Measurements from ENCODE around the gene TNNC1. TPM values are rescaled to one million over a fixed set of nuclear protein-coding genes. Genes with fewer than 3 reads are reported as not detected.
A peak's percentile ranks its signal among the peaks of the same experiment; 100 is the strongest.

The TNNC1 gene
- total and polyA plus RNA-seq, 3 experiments from 2014 or later: 2.2 to 2.3 TPM; not detected in 1

DNA sequence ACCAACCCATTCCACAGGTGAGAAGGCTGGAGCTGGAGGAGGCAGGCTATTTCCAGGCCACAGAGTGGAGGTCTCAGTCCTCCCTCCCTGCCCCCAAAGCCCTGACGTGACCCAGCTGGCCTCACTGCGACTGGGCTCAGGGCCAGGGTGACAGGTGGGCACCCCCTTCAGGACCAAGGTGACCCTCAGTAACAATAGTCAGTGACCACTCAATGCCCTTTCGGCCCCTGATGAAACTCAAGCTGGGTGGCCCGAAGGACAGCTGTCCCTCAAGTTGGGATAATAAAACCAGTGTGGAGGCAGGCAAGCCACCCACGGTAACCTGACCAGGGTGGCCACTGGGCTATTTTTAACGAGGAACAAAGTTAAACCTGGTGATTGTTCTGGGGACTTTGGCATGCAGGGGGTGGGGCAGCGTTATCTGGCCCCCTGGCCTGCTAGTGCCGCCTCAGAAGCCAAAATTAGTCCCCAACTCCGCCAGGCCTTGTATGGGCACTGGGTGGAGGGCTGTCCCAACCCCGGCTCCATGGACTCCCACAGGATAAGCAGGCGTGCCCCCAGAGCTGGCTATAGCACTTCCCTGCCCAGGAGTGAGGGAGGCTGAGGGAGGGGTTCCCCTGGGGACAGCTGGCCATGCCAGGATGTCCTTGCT is 1.1 kb downstream of the TNNC1 start:
- DNase-seq: no peak
- ChIA-PET CTCF (interaction anchor here (1.0 to 1.2 kb wide), 3 partner anchors 9 to 40 kb away, joined by 3 to 8 read pairs (median 4); no protein-coding TSS in a partner anchor), POLR2A (interaction anchor here (0.5 kb wide), 1 partner anchor 202 kb away, joined by 6 read pairs; no protein-coding TSS in a partner anchor)
- H3K36me3 ChIP-seq (ENCODE audit: insufficient read depth, low read length): no peaks in the 10 kb centered on the region
- Mint-ChIP-seq H3K9me3 (no peaks in the 10 kb centered on the region), H3K4me3 (peak overlapping the region in 1 of 7 donors; percentile 27), H3K4me1 (peaks cover 27 to 41% (median 29%) of the 10 kb centered on the region in 3 donors), H3K36me3 (peaks cover 0 to 19% (median 0%) of the 10 kb centered on the region in 3 donors), H3K27ac (peak overlapping the region in 3 of 8 donors; percentile 57 to 68 (median 66)), H3K27me3 (no peaks in the 10 kb centered on the region)
- H3K4me3 ChIP-seq (ENCODE audit: low read length): no peak overlapping the region
- H3K27ac ChIP-seq (ENCODE audit: low read depth, low read length): no peak overlapping the region
- no peaks in the 10 kb centered on the region for H3K9me3 ChIP-seq (ENCODE audit: low read length)
- peaks cover 28% of the 10 kb centered on the region for H3K4me1 ChIP-seq (ENCODE audit: insufficient read depth, low read length)
- H3K27me3 ChIP-seq (ENCODE audit: insufficient read depth, low read length, poor library complexity, severe bottlenecking): no peaks in the 10 kb centered on the region

DNA sequence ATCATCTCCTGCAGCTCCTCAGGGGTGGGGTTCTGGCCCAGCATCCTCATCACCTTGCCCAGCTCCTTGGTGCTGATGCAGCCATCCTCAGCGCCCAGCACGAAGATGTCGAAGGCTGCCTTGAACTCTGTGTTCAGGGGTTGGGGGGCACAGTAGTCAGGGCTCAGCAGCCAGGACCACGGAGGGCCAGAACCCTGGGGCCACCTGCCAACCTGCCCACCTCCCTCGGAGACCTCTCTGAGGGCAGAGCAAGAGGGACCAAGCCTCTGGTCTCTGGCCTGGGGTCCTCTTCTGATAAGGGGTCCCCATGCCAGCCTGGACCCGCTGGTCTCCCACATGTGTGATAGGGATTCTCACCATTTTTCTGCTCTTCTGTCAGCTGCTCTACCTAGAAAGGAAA is 1.7 kb downstream of the TNNC1 start:
- CTCF ChIA-PET: interaction anchor here (0.9 to 1.2 kb wide), 4 partner anchors 10 to 40 kb away, joined by 3 to 8 read pairs (median 4); no protein-coding TSS in a partner anchor
- Histone ChIP-seq H3K4me3 (ENCODE audit: low read length) (no peak overlapping the region), H3K27ac (ENCODE audit: low read depth, low read length) (no peak overlapping the region), H3K4me1 (ENCODE audit: insufficient read depth, low read length) (peaks cover 25% of the 10 kb centered on the region), H3K36me3 (ENCODE audit: insufficient read depth, low read length) (no peaks in the 10 kb centered on the region), H3K27me3 (ENCODE audit: insufficient read depth, low read length, poor library complexity, severe bottlenecking) (no peaks in the 10 kb centered on the region), H3K9me3 (ENCODE audit: low read length) (no peaks in the 10 kb centered on the region)
- H3K4me1 Mint-ChIP-seq: peaks cover 23 to 36% (median 25%) of the 10 kb centered on the region in 3 donors
- H3K4me3 Mint-ChIP-seq: no peak overlapping the region
- POLR2A ChIA-PET: interaction anchor here (0.5 to 0.6 kb wide), 2 partner anchors 40 to 201 kb away, joined by 3 to 6 read pairs; no protein-coding TSS in a partner anchor
- DNase-seq: no peak
- H3K9me3 Mint-ChIP-seq: no peaks in the 10 kb centered on the region
- H3K27ac Mint-ChIP-seq: peak overlapping the region in 1 of 8 donors; percentile 23
- H3K27me3 Mint-ChIP-seq: no peaks in the 10 kb centered on the region
- H3K36me3 Mint-ChIP-seq: peaks cover 0 to 14% (median 0%) of the 10 kb centered on the region in 3 donors

DNA sequence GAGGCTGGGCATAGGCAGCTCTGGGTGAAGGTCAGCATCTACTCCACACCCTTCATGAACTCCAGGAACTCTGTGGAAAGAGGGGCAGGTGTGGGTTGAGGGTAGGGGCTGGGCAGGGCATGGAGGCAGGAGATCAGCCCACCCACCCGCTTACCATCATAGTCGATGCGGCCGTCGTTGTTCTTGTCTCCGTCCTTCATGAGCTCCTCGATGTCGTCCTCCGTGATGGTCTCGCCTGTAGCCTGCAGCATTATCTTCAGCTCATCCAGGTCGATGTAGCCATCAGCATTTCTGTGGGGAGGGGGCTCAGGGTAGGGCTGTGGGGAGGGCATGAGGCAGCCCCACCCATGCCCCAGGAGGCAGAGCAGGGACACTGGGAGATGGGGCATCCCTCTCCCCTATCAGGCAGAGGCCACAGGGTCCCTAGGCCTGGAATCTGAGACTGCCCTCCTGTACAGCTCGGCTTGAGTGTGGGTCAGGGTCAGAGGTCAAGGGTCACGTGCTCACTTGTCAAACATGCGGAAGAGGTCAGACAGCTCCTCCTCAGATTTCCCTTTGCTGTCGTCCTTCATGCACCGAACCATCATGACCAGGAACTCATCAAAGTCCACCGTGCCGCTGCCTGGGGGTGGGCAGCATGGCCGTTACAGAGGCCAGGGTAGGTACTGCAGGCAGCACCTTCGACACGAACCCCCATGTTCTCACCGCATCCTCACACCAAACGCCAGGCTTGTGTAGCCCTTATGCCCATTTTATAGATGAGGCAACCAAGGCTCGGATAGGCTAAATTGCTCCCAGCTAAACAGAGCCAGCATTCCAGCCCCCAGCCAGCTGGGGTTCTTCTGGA is 2.4 kb downstream of the TNNC1 start:
- POLR2A ChIA-PET: interaction anchor here (0.6 kb wide), 1 partner anchor 39 kb away, joined by 3 read pairs; no protein-coding TSS in a partner anchor
- H3K9me3 Mint-ChIP-seq: no peaks in the 10 kb centered on the region
- peaks cover 21 to 34% (median 24%) of the 10 kb centered on the region in 3 donors for H3K4me1 Mint-ChIP-seq
- peaks cover 24% of the 10 kb centered on the region for H3K4me1 ChIP-seq (ENCODE audit: insufficient read depth, low read length)
- H3K27ac ChIP-seq (ENCODE audit: low read depth, low read length): no peak overlapping the region
- no peaks in the 10 kb centered on the region for H3K27me3 Mint-ChIP-seq
- H3K27ac Mint-ChIP-seq: peak overlapping the region in 2 of 8 donors; percentile 23 to 71
- H3K36me3 Mint-ChIP-seq: peaks cover 0 to 11% (median 0%) of the 10 kb centered on the region in 3 donors
- no peaks in the 10 kb centered on the region for H3K27me3 ChIP-seq (ENCODE audit: insufficient read depth, low read length, poor library complexity, severe bottlenecking)
- H3K4me3 Mint-ChIP-seq: peak overlapping the region in 1 of 7 donors; percentile 48
- DNase-seq: no peak
- H3K4me3 ChIP-seq (ENCODE audit: low read length): no peak overlapping the region
- H3K36me3 ChIP-seq (ENCODE audit: insufficient read depth, low read length): no peaks in the 10 kb centered on the region
- no peaks in the 10 kb centered on the region for H3K9me3 ChIP-seq (ENCODE audit: low read length)
- CTCF ChIA-PET: interaction anchor here (0.9 to 1.2 kb wide), 4 partner anchors 10 to 39 kb away, joined by 3 to 6 read pairs (median 4); no protein-coding TSS in a partner anchor

DNA sequence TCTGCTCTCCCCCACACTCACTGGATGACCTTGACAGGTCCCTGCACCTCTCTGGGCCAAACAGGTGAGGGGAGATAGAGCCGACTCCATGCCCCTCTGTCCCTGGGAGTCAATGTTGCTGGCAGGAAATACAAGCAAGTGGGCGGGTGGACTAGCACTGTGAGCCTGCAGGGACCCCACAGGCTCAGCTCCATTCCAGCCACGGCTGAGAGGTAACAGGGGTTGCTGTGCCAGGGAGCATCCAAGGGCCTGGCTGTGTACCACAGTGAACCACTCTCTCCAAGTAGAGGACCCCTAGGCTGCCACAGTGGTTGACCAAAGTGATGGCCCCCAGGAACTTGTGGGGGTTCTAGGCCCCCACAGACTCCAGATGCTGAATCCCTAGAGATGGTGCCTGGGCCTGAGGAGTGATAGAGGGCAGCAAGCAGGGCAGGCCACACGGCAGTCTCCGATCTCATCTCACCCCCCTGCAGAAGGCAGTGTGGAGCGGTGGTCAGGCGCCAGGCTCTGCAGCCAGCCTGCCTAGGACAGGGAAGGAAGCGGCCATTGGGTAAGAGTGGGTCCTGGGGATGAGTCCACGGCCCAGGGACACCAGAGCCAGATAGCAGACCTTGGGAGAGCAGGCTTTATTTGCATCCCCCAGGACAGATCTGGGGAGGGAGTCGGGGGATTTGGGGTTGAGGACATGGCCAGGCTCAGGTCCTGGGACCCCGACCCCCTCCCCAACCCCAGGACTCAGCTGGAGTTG is 3.2 kb downstream of the TNNC1 start:
- no peak for DNase-seq
- ChIA-PET CTCF (interaction anchor here (1.1 kb wide), 1 partner anchor 22 kb away, joined by 6 read pairs; no protein-coding TSS in a partner anchor), POLR2A (no interaction called here)
- Mint-ChIP-seq H3K4me3 (no peak overlapping the region), H3K36me3 (peaks cover 0 to 6% (median 0%) of the 10 kb centered on the region in 3 donors), H3K27me3 (no peaks in the 10 kb centered on the region), H3K9me3 (no peaks in the 10 kb centered on the region), H3K27ac (peak overlapping the region in 1 of 8 donors; percentile 39), H3K4me1 (peaks cover 14 to 27% (median 18%) of the 10 kb centered on the region in 3 donors)
- Histone ChIP-seq H3K27me3 (ENCODE audit: insufficient read depth, low read length, poor library complexity, severe bottlenecking) (no peaks in the 10 kb centered on the region), H3K9me3 (ENCODE audit: low read length) (no peaks in the 10 kb centered on the region), H3K36me3 (ENCODE audit: insufficient read depth, low read length) (no peaks in the 10 kb centered on the region), H3K4me1 (ENCODE audit: insufficient read depth, low read length) (peaks cover 18% of the 10 kb centered on the region), H3K4me3 (ENCODE audit: low read length) (no peak overlapping the region), H3K27ac (ENCODE audit: low read depth, low read length) (no peak overlapping the region)

DNA sequence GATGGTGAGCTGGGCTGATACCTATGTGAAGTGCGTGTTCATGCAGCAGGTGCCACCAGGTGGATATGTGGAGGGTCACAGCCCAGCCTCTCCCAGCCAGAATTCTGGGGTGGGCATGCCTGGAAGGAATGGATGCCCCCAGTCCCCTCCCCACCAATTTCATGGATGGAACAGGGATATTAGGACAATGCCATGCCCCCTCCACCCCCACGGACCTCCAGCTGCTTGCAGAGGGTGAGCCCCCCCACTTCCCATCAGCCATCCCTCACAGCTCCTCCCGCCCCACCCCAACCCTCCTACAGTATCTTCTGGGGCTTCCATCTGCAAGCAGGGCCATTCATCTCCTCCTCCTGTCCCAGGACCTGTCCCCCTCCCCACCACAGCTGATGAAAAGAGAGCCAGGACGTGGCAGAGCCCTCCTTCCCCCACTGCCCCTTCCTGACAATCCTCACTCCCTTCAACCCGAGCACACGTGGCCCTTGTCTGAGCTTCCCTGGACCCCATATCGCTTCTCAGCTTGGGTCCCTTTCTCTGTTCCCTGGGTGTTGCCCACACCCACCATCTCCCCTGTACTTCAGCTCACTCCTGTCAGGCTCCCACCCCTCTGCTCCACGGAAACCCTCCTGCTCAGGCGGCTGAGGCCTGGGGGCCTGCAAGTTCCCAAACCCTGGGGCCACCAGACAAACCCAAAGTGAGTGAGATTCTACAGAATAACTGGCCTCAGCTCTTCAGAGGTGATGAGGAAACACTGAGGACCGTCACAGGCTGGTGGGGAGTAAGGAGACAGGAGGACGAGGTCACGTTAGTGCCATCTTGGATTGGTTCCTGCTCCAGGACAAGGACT is 6.1 kb downstream of the TNNC1 start:
- H3K4me1 ChIP-seq (ENCODE audit: insufficient read depth, low read length): peaks cover 12% of the 10 kb centered on the region
- no peaks in the 10 kb centered on the region for H3K27me3 ChIP-seq (ENCODE audit: insufficient read depth, low read length, poor library complexity, severe bottlenecking)
- H3K4me3 ChIP-seq (ENCODE audit: low read length): no peak overlapping the region
- Mint-ChIP-seq H3K4me3 (peak overlapping the region in 1 of 7 donors; percentile 15), H3K27ac (peak overlapping the region in 2 of 8 donors; percentile 44 to 92), H3K9me3 (no peaks in the 10 kb centered on the region), H3K27me3 (peaks cover 0 to 1% of the 10 kb centered on the region in 2 donors), H3K36me3 (no peaks in the 10 kb centered on the region), H3K4me1 (peaks cover 7 to 10% (median 9%) of the 10 kb centered on the region in 3 donors)
- no peaks in the 10 kb centered on the region for H3K9me3 ChIP-seq (ENCODE audit: low read length)
- no peaks in the 10 kb centered on the region for H3K36me3 ChIP-seq (ENCODE audit: insufficient read depth, low read length)
- no peak for DNase-seq
- ChIA-PET CTCF (interaction anchor here (0.6 to 3.5 kb wide), 19 partner anchors 10 to 395 kb away, joined by 3 to 20 read pairs (median 4); partner anchors contain the start of gene UQCC5), POLR2A (no interaction called here)
- no peak overlapping the region for H3K27ac ChIP-seq (ENCODE audit: low read depth, low read length)

DNA sequence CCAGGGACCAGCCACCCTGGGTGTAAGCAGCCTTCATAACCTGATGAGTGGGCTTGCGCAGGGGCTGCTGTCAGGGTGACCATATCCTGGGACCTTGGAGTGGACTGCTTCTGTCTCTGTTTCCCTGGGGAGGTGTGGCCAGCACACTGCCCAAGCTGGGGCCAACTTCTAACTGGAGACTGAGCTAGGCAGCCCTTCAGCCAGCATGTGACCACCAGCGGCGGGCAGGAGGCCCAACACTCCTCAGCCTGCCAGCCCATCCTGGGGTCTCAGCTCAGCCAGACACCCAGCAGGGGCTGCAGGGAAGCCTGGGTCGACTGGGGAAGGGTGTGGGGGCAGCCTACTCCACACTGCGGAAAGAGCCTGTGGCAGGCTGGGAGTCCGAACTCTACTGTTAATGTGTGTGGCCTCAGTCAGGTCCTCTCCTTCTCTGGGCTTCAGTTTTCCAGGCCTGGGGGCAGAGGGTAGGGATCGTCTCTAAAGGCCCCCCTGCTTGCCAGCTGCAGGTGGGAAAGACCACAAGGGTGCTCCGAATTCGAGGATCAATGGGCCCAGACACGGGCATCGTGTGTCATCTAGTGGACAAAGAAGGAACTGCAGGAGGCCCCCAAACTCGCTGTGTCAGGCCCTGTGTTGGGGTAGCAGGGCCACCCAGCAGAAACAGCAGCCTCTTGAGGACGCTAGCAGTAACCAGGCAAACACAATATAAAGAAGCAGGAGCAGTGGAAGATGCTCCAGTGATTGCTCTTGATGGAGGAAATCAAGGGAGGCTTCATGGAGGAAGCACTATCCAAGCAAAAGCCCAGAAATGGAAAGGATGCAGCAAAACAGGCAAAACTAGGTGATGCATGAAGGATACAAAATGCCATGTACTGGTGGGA is 7.0 kb downstream of the TNNC1 start:
- Mint-ChIP-seq H3K27me3 (peaks cover 0 to 1% of the 10 kb centered on the region in 2 donors), H3K27ac (peak overlapping the region in 4 of 8 donors; percentile 0 to 92 (median 29)), H3K4me1 (peaks cover 7 to 10% (median 9%) of the 10 kb centered on the region in 3 donors), H3K9me3 (no peaks in the 10 kb centered on the region), H3K4me3 (peak overlapping the region in 1 of 7 donors; percentile 15), H3K36me3 (no peaks in the 10 kb centered on the region)
- Histone ChIP-seq H3K9me3 (ENCODE audit: low read length) (no peaks in the 10 kb centered on the region), H3K4me3 (ENCODE audit: low read length) (no peak overlapping the region), H3K27me3 (ENCODE audit: insufficient read depth, low read length, poor library complexity, severe bottlenecking) (no peaks in the 10 kb centered on the region), H3K36me3 (ENCODE audit: insufficient read depth, low read length) (no peaks in the 10 kb centered on the region), H3K27ac (ENCODE audit: low read depth, low read length) (no peak overlapping the region), H3K4me1 (ENCODE audit: insufficient read depth, low read length) (peaks cover 12% of the 10 kb centered on the region)
- POLR2A ChIA-PET: interaction anchor here (0.6 to 1.5 kb wide), 2 partner anchors 34 to 112 kb away, joined by 4 read pairs; no protein-coding TSS in a partner anchor
- CTCF ChIA-PET: interaction anchor here (0.6 to 3.5 kb wide), 26 partner anchors 11 to 445 kb away, joined by 3 to 20 read pairs (median 4); partner anchors contain the start of gene UQCC5
- peak; percentile 59 to 79 (median 65) for DNase-seq
